ENCODE data around the gene HEXD.

Gene HEXD

DNA sequence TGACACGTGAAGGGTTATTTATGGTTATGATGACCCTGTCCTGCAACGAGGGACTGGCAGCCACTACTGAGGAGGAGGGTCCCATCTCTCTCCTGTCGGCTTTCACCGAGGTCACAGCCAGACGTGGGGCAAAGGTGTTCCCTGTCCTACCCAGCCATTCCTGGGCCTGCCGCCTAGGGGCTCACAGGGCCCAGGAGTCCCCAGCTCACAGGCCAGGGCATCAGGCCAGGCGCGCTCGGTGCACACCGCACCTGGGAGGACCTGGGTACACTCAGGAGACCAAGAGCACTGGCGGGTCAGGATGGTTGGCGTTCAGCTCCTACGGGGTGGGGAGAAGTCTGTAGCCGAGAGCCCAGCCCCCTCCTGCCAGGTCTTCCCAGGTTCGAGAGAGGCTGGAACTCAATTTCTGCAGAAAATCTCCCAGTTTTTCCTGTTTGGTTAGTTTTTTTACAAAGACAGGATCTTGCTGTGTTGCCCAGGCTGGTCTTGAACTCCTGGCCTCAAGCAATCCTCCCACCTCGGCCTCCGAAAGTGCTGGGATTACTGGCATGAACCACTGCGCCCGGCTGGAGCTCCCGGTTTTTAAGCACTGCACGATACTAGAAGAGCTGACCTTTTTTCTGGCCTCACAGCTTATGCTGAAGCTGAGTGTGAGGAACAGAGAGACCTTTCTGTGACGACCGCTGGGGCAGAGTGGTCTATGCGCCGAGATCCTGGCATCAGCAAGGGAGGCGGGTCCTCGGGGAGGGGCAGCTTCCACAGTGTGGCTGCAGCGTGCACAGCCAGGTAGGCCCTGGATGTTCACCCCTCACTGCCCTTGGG, 24.7 kb downstream of the HEXD start:
- Histone ChIP-seq H3K4me1 (ENCODE audit: control insufficient read depth, insufficient read depth, low read length) (no peaks in the 10 kb centered on the region), H3K27ac (ENCODE audit: extremely low read depth, low read depth, low read length) (no peak overlapping the region), H3K9me3 (ENCODE audit: control insufficient read depth, insufficient read depth, low read depth, low read length) (no peaks in the 10 kb centered on the region), H3K36me3 (ENCODE audit: control insufficient read depth in 2 of 2, insufficient read depth in 1 of 2, low read length in 2 of 2) (peaks cover 0 to 48% of the 10 kb centered on the region in 2 experiments; a peak in 1 of 3 replicates), H3K4me3 (ENCODE audit: low read depth, low read length) (no peak overlapping the region)
- POLR2A ChIA-PET: interaction anchor here (0.8 to 1.2 kb wide), 3 partner anchors 9 to 16 kb away, joined by 3 read pairs; partner anchors contain the start of gene NARF
- TF ChIP-seq ZNF121 (tag by site-specific recombination; IDR thresholded peaks at IDR 0.05): peak; percentile 70
- no peak for TF ChIP-seq ZNF548 (tag by site-specific recombination; IDR thresholded peaks at IDR 0.05)
- CTCF ChIA-PET: interaction anchor here (0.6 kb wide), 1 partner anchor 117 kb away, joined by 3 read pairs; no protein-coding TSS in a partner anchor

DNA sequence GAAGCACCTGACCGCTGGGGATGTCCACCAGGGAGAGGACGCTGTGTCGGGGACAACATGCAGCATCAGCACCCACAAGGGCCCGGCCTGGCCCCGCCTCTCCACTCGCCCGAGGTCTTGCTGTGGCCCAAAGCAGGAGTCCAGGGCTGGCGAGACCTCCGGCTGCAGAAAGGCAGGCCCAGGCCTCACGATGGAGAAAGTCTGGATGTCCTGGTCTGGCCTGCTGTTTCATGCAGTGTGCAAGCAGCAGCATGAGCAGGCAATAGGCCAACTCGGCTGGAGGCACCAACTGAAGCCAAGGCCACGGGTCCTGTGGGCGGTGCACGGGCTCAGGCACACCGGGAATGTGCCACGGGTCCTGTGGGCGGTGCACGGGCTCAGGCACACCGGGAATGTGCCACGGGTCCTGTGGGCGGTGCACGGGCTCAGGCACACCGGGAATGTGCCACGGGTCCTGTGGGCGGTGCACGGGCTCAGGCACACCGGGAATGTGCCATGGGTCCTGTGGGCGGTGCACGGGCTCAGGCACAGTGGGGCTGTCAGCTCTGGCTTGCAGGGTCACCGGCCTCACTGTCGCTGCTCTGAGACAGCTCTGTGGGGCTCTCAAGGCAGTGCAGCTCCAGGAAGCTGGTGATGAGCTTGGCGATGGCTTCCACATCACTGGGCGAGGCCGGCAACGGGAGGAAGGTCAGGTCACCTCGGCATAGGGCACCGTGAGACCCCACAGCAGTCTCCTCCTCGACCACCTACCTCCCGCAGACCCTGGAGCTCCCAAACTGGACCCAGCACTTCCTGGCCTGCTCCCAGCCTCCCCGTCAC, 25.5 kb downstream of the HEXD start:
- CTCF ChIA-PET: no interaction called here
- H3K4me1 ChIP-seq (ENCODE audit: control insufficient read depth, insufficient read depth, low read length): no peaks in the 10 kb centered on the region
- no peak overlapping the region for H3K4me3 ChIP-seq (ENCODE audit: low read depth, low read length)
- TF ChIP-seq HOXD13 (CRISPR knock-in tag; IDR thresholded peaks at IDR 0.05; ENCODE audit: borderline replicate concordance) (no peak), ZXDB (tag by site-specific recombination; IDR thresholded peaks at IDR 0.05) (no peak), ZBTB8A (tag by site-specific recombination; IDR thresholded peaks at IDR 0.05) (no peak), ZFHX2 (tag by site-specific recombination; conservative IDR thresholded peaks at IDR 0.05) (0 out of 2 replicates have a peak, but pooled peaks have one; percentile 24), ZNF174 (tag by site-specific recombination; IDR thresholded peaks at IDR 0.05) (no peak)
- TF ChIP-seq, protein P1, sequence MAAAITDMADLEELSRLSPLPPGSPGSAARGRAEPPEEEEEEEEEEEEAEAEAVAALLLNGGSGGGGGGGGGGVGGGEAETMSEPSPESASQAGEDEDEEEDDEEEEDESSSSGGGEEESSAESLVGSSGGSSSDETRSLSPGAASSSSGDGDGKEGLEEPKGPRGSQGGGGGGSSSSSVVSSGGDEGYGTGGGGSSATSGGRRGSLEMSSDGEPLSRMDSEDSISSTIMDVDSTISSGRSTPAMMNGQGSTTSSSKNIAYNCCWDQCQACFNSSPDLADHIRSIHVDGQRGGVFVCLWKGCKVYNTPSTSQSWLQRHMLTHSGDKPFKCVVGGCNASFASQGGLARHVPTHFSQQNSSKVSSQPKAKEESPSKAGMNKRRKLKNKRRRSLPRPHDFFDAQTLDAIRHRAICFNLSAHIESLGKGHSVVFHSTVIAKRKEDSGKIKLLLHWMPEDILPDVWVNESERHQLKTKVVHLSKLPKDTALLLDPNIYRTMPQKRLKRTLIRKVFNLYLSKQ (tag by site-specific recombination; IDR thresholded peaks at IDR 0.05; ENCODE audit: borderline replicate concordance): no peak
- TF ChIP-seq, protein P2, sequence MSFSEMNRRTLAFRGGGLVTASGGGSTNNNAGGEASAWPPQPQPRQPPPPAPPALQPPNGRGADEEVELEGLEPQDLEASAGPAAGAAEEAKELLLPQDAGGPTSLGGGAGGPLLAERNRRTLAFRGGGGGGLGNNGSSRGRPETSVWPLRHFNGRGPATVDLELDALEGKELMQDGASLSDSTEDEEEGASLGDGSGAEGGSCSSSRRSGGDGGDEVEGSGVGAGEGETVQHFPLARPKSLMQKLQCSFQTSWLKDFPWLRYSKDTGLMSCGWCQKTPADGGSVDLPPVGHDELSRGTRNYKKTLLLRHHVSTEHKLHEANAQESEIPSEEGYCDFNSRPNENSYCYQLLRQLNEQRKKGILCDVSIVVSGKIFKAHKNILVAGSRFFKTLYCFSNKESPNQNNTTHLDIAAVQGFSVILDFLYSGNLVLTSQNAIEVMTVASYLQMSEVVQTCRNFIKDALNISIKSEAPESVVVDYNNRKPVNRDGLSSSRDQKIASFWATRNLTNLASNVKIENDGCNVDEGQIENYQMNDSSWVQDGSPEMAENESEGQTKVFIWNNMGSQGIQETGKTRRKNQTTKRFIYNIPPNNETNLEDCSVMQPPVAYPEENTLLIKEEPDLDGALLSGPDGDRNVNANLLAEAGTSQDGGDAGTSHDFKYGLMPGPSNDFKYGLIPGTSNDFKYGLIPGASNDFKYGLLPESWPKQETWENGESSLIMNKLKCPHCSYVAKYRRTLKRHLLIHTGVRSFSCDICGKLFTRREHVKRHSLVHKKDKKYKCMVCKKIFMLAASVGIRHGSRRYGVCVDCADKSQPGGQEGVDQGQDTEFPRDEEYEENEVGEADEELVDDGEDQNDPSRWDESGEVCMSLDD (tag by site-specific recombination; IDR thresholded peaks at IDR 0.05): no peak
- no peak overlapping the region for H3K27ac ChIP-seq (ENCODE audit: extremely low read depth, low read depth, low read length)
- H3K36me3 ChIP-seq (ENCODE audit: control insufficient read depth in 2 of 2, insufficient read depth in 1 of 2, low read length in 2 of 2): peaks cover 0 to 50% of the 10 kb centered on the region in 2 experiments; a peak in 1 of 3 replicates
- H3K9me3 ChIP-seq (ENCODE audit: control insufficient read depth, insufficient read depth, low read depth, low read length): no peaks in the 10 kb centered on the region
- POLR2A ChIA-PET: interaction anchor here (0.8 kb wide), 1 partner anchor 10 kb away, joined by 3 read pairs; no protein-coding TSS in a partner anchor

DNA sequence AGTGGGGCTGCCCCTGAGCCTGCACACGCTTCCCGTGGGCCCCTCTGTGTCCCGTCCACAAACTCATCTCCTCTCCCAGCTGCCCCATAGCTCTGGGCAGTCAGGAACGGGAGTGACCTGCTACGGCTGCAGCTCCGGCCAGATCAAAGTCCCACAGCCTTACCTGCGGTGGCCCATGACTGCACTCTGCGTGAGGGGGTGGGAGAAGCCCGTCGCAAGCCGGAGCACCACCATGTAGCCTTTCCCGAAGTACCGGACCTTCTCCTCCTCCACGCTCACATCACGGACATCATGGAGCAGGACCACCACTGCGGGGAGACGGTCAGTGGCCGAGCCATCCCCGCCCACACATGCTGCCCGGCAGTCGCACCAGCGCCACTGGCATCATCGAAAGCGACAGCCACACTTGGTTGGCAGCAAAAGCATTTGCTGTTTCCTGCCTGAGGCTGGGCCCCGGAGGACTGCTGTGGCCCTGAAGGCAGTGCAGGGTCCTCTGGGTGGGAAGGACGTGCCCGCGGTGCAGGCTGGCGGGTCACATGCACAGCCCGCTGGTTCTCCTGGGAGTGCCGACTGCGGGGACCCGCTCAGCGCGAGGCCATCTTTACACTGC, 26.2 kb downstream of the HEXD start:
- Histone ChIP-seq H3K27ac (ENCODE audit: extremely low read depth, low read depth, low read length) (no peak overlapping the region), H3K36me3 (ENCODE audit: control insufficient read depth in 2 of 2, insufficient read depth in 1 of 2, low read length in 2 of 2) (peaks cover 0 to 50% of the 10 kb centered on the region in 2 experiments; a peak in 1 of 3 replicates), H3K4me3 (ENCODE audit: low read depth, low read length) (no peak overlapping the region), H3K4me1 (ENCODE audit: control insufficient read depth, insufficient read depth, low read length) (no peaks in the 10 kb centered on the region), H3K9me3 (ENCODE audit: control insufficient read depth, insufficient read depth, low read depth, low read length) (no peaks in the 10 kb centered on the region)
- ChIA-PET POLR2A (no interaction called here), CTCF (no interaction called here)
- TF ChIP-seq, protein P3, sequence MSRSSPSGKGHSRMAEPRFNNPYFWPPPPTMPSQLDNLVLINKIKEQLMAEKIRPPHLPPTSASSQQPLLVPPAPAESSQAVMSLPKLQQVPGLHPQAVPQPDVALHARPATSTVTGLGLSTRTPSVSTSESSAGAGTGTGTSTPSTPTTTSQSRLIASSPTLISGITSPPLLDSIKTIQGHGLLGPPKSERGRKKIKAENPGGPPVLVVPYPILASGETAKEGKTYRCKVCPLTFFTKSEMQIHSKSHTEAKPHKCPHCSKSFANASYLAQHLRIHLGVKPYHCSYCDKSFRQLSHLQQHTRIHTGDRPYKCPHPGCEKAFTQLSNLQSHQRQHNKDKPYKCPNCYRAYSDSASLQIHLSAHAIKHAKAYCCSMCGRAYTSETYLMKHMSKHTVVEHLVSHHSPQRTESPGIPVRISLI (tag by site-specific recombination; IDR thresholded peaks at IDR 0.05): no peak
- TF ChIP-seq, protein P1 (tag by site-specific recombination; IDR thresholded peaks at IDR 0.05; ENCODE audit: borderline replicate concordance): no peak
- TF ChIP-seq ZNF664 (tag by site-specific recombination; IDR thresholded peaks at IDR 0.05): no peak
- TF ChIP-seq ZNF311 (tag by site-specific recombination; IDR thresholded peaks at IDR 0.05; ENCODE audit: borderline replicate concordance): no peak
- TF ChIP-seq KLF10 (tag by site-specific recombination; IDR thresholded peaks at IDR 0.05): no peak
